ENCODE measurements around the gene USP30.

USP30 gene

GRCh38 chr12:109134186-109134917 is 82.0 kb downstream of the USP30 start:
- Histone ChIP-seq H3K27ac (no peak overlapping the region), H3K4me2 (no peak overlapping the region), H3K4me1 (ENCODE audit: low read depth, poor library complexity, severe bottlenecking) (no peaks in the 10 kb centered on the region), H2AFZ (ENCODE audit: low read depth) (no peak overlapping the region), H3K36me3 (ENCODE audit: insufficient read depth) (no peaks in the 10 kb centered on the region), H4K20me1 (ENCODE audit: insufficient read depth) (no peaks in the 10 kb centered on the region), H3K9ac (no peak overlapping the region), H3K27me3 (ENCODE audit: insufficient read depth, low read depth) (no peaks in the 10 kb centered on the region), H3K79me2 (ENCODE audit: insufficient read depth, low read depth) (no peaks in the 10 kb centered on the region), H3K4me3 (IDR thresholded peaks at IDR 0.05; ENCODE audit: insufficient read depth, low read depth, low read length) (no peak overlapping the region)
- TF ChIP-seq, protein P1, sequence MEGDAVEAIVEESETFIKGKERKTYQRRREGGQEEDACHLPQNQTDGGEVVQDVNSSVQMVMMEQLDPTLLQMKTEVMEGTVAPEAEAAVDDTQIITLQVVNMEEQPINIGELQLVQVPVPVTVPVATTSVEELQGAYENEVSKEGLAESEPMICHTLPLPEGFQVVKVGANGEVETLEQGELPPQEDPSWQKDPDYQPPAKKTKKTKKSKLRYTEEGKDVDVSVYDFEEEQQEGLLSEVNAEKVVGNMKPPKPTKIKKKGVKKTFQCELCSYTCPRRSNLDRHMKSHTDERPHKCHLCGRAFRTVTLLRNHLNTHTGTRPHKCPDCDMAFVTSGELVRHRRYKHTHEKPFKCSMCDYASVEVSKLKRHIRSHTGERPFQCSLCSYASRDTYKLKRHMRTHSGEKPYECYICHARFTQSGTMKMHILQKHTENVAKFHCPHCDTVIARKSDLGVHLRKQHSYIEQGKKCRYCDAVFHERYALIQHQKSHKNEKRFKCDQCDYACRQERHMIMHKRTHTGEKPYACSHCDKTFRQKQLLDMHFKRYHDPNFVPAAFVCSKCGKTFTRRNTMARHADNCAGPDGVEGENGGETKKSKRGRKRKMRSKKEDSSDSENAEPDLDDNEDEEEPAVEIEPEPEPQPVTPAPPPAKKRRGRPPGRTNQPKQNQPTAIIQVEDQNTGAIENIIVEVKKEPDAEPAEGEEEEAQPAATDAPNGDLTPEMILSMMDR (conservative IDR thresholded peaks at IDR 0.05; ENCODE audit: low read depth, low read length), result 0 out of 2 replicates have a peak, but pooled peaks have one; percentile 33

DNA sequence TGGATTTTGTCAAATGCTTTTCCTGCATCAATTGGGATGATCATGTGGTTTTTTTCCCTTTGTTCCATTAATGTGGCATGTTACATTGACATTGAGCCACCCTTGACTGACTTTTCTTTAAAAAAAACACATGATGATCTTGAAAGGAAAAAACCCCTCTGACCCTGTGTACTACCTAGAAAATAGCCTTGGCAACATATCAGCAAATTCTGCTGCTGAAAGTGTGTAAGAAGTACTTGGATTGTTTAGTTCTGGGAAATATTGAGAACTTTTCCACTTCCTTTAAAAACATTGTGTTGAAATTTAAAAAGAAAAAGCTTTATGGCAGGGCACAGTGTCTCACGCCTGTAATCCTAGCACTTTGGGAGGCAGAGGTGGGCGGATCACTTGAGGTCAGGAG is 84.7 kb downstream of the USP30 start:
- TF ChIP-seq, protein P1 (conservative IDR thresholded peaks at IDR 0.05; ENCODE audit: low read depth, low read length), result no peak
- Histone ChIP-seq H3K4me3 (IDR thresholded peaks at IDR 0.05; ENCODE audit: insufficient read depth, low read depth, low read length) (no peak overlapping the region), H3K9ac (no peak overlapping the region), H3K4me1 (ENCODE audit: low read depth, poor library complexity, severe bottlenecking) (no peaks in the 10 kb centered on the region), H4K20me1 (ENCODE audit: insufficient read depth) (no peaks in the 10 kb centered on the region), H2AFZ (ENCODE audit: low read depth) (no peak overlapping the region), H3K36me3 (ENCODE audit: insufficient read depth) (no peaks in the 10 kb centered on the region), H3K27me3 (ENCODE audit: insufficient read depth, low read depth) (no peaks in the 10 kb centered on the region), H3K79me2 (ENCODE audit: insufficient read depth, low read depth) (no peaks in the 10 kb centered on the region), H3K4me2 (no peak overlapping the region), H3K27ac (no peak overlapping the region)

Measured in KMS-11 (cell line).